Stimulated activated CD4-positive, alpha-beta T cell treated with anti-CD3 and anti-CD28 coated beads, Interleukin-12 subunit alpha, Interleukin-12 subunit beta, amount 100 ng/mL, for 24 hours (primary cell): Measurements from ENCODE around the gene ADAMTS12.
A peak's percentile ranks its signal among the peaks of the same experiment; 100 is the strongest.
"Not testable (repeated sequence)": the region's sequence is repeated elsewhere in the genome, so short reads cannot be mapped to it uniquely, and the experiment has no call there.

ENCODE experiments used
- DNase-seq, 2 experiments: peaks; one replicate each; pipeline ENCODE4 v3.0.0-alpha.2; 2020; ENCODE audit warnings: low read depth in 2 of 2

Gene ADAMTS12

GRCh38 chr5:33592245-33592644, 299.5 kb downstream of the ADAMTS12 start:
- no peak for DNase-seq

DNA sequence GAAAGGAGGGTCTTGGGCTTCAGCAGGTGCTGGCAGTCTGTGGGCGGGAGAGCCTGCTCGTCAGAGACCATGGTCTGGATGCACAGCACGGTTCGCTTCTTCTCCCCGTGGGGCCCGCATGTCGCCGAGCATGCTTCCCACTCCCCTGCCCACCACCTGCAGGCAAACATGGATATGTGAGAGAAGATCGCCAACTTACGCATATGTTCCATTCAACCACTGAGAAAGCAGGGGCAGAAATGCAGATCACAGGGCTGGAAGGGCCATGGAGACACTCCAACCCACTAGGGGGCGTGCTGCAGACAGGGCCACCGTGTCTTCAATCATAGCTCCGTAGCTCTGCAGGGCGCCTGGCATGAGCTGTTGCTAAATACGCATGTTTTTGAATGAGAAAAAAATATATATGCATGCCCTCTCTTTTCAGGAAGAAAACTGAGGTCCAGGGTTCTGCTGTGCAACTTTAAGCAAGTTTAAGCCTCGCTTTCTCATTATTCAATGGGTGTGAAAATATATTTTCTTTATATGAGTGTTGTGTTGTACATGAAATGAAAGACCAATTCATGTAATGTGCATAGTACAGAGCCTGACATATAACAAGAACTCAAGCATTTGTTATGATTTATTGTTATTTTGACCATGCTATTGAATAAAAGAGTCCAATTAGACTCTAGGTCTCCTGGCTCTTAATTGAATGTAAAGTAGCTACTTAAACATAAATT, 303.0 kb downstream of the ADAMTS12 start:
- peak; percentile 8 to 27 for DNase-seq

DNA sequence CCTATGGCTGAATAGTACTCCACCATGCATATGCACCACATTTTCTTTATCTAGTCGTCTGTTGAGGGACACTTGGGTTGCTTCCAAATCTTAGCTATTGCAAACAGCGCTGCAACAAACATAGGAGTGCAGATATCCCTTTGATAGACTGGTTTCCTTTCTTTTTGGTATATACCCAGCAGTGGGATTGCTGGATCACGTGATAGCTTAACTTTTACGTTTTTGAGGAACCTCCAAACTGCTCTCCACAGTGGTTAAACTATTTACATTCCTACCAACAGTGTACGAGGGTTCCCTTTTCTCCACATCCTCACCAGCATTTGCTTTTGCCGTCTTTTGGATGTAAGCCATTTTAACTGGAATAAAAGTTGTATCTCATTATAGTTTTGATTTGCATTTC, 308.5 kb downstream of the ADAMTS12 start:
- no peak for DNase-seq

- no peak for DNase-seq
These were observed 309.4 kb downstream of the ADAMTS12 start for GRCh38 chr5:33582417-33582816.

GRCh38 chr5:33579789-33580188, 312.0 kb downstream of the ADAMTS12 start:
- DNase-seq = no peak

DNA sequence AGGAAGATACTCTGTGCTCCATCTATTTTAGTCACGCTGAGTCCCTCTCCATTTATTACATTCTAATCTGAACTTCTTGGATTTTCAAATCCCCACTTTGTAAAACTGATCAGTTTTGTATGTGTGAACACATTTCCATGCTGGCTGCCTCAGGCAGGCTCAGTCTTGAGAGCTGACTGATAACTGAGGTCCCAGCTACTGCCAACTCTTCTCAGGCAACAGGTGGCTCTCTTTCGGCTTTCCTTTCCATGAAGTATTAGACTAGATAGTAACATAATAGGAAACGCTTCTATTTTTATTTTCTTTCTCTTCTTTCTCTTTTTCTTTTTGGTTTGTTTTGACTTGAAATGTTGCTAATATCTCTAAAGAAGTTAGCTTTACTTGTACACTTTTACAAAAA, 312.6 kb downstream of the ADAMTS12 start:
- no peak for DNase-seq

DNA sequence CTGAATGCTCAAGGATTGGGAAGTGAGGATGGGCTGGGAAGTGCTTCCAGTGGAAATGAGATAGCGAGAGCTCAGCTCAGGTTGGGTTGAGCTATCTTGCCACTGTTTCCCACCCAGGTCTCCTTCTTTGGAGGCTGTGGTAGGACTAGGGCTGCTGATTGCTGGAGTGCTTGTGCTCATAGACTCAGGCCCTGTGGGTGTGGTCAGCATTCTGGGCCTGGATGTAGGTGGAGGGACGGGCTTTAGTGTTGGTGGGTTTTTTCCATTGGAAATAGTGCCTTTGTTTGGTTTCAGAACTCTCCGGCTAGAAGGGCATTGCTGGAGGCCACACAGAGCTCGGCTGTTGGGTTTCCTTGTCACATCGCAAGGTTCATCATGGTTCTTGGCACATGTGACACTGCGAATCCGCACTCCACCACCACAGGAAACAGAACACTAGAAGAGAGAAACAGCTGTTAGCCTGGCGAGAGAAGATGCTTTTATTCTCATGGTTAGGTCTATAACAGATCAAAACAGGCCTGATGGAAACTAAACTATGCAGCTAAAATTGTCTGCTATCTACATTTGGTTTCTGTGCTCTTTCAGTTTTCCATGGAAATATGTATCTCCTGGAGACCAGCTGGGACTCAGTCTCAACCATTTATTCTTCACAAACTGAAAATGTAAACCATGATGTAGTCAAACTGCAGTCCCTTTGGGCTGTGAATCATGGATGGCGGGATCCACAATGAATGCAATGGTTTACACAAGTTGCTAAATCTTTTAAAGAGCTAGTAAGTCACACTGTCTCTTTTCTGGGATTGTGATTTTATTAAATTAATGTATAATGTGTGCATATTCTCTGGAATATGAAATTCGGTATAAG, 314.8 kb downstream of the ADAMTS12 start:
- no peak for DNase-seq

DNA sequence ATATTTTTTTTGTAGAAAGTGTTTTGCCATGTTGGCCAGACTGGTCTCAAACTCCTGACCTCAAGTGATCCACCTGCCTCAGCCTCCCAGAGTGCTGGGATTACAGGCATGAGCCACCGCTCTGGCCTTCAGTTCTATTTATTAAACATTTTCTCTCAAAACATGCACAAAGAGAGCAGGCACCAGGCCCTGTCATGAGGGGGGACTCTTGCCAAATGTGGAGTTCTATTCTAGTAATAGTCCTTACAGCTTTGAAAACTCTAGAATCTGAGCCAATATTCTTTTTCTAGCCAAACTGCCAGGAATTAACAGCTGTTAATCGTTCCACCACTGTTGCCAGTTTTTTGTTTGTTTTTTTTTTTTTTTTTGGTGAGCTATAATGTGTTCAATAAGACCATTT, 326.5 kb downstream of the ADAMTS12 start:
- no peak for DNase-seq

DNA sequence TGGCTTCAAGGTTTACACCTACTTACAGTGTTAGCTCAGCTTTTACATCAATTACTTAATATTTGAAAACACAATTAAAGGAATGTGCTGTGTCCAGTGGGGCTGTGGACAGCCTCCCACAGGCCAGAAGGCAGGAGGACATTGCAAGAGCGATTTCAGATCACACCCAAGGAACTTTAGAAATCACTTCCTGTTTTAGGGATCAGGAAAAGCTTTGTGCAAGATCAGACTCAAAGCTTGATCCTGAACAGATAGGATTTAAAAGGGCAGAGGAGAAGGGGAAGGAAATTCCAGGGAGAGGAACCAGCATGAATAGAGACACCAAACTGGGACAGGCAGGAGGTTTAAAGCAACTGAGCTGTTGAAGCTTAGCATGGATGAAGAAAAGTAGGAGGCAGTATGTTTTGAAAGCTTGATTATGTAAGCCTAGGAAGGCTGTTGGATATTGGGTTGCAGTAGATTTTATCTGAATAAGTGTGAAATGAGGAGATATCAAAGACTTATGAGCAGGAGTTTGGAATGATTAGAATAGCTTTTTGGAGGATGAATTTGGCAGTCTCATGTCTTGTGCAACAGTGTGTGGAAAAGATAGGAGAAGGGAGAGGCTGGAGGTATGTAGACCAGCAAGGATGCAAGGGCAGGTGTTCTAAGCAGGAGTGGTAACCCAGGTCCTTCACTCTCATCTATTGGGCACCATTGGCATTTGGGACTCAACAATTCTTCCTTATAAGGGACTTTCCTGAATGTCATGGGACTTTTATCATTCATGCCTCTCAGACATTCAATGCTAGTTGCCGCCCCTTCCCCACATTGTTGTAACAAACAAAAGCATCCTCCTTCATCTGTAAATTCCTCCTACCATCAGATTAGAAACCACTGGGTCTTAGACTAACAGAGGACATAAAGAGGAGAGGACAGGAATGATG, 327.5 kb downstream of the ADAMTS12 start:
- DNase-seq = no peak

DNA sequence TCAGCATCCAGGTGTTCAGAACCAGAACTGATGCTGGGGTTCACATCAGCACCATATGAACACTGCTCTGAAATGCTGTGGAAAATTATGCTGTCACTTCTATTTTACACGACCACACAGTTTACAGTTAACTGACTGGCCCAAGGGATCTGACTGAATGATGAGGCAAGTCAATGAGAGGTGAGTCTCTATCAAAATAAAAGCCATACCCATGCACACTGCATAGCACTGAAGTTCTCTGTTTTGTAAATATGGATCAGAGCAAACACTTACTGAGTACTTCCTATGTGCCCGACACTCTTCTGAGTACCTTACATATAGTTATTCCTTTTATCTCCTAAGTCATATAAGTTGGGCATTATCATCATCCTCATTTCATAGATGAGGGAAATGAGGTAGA, 328.3 kb downstream of the ADAMTS12 start:
- no peak for DNase-seq

- DNase-seq = no peak
These were observed 333.3 kb downstream of the ADAMTS12 start for GRCh38 chr5:33558489-33558888.

DNA sequence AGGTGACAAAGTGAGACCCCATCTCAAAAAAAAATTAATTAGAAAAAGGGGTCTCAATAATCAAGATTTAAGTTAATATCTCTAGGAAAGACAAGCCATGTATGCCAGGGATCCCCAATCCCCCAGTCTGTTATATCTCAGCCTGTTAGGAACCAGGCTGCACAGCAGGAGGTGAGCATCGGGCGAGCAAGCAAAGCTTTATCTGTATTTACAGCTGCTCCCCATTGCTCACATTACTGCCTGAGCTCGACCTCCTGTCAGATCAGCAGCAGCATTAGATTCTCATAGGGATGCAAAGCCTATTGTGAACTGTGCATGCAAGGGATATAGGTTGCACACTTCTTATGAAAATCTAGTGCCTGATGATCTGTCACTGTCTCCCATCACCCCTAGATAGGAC, 334.2 kb downstream of the ADAMTS12 start:
- no peak for DNase-seq

DNA sequence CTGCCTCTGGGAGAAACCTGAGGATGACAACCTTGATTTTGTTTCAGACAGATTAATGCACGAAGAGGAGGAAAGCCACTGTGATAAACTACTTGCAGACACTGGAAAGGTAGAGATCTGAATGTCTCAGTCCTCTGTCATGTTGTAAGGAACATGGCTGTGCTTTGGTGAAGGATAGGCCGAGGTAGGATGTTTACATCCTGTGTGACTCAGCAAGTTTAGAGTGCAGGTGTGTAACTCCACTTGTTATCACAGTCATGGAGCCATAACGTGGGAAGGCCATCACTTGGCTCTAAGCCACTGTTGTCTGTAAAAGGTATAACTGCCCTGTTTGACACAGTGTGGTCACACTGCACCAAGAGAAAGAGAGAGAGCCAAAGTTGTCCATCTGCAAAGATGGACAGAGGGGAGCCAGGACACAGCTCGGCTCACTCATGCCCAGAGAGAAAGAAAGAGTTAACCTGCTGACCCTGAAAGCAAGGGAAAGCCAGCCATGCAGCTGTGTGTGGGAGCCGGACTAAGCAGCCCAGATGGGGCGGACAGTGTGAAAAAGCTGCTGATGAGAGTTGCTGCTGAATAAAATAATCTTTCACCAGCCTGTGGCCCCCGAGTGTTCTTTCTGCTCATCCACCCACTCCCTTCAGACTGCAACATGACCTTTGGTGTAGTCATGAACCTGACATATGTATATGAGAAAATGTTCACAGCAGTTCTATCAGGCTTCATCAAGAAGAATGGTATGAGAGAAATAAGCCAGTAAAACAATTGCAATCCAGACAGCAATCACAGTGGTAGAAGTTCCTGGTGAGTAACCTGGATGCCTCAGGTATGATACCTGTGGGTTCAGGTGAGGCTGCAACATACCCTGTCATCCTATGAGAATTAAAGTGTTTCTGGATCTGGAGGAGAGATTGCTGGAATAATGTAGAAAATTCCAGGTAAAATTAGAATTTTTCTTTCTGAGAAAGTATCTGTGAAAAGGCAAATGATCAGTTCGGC, 335.2 kb downstream of the ADAMTS12 start:
- no peak for DNase-seq

GRCh38 chr5:33549982-33550567, 341.7 kb downstream of the ADAMTS12 start:
- DNase-seq = no peak

- not testable (repeated sequence) for DNase-seq
These were observed 352.0 kb downstream of the ADAMTS12 start for GRCh38 chr5:33539790-33540189.

DNA sequence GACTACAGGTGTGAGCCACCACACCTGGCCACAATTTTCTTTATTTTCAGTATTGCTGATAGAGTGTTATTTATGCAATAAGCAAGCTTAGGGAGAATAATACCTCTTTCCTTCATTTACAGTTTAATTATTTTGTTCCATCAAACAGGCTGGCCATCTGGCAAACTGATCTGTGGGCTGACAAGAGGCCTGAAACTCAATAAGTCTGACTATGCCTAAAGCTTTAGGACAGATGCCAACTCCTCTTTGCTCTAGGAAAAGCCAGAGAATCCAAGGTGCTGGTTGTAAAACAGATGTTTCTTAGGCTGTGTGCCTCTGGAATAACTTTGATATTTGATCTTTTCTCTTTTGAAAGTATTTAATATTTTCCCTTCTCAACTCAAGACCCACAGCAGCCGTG, 352.6 kb downstream of the ADAMTS12 start:
- no peak for DNase-seq

- DNase-seq = no peak
These were observed 353.6 kb downstream of the ADAMTS12 start for GRCh38 chr5:33538201-33538600.

DNA sequence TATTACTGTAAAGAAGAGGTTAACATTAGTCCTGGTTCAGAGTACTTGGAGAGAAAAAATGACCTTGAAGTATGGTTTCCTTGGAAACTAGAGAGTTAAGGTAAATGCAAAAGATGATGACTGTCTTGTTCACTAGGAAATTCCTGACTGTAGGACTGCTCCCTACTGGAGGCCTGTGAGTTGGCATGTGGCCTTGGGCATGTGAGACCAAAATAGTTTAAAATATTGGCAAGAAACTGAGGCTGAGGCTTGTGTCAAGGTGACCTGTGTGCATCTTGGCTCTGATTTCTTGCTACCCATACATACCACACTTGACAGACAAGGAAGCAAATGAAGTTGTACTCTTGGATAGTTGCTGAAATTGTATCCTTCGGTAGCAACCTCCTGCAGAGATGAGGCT, 354.6 kb downstream of the ADAMTS12 start:
- no peak for DNase-seq

DNA sequence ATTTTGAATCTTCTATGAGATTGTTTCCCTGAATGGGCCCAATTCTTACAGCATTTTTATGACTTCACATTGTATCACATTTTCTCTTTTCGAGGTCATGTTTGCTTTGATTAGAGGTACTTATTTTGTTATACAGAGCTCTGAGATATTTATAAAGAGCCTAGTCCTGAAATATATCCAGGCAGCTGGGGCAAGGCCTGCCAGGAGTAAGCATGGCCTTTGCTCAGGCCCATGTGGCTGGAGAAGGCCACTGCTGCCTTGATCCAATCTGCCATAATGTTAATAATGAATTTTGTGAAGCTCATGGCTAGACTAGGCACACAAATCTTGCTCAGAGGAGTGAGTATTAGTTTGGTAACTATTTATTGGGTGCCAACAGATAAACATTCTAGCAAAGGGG, 355.0 kb downstream of the ADAMTS12 start:
- no peak for DNase-seq

DNA sequence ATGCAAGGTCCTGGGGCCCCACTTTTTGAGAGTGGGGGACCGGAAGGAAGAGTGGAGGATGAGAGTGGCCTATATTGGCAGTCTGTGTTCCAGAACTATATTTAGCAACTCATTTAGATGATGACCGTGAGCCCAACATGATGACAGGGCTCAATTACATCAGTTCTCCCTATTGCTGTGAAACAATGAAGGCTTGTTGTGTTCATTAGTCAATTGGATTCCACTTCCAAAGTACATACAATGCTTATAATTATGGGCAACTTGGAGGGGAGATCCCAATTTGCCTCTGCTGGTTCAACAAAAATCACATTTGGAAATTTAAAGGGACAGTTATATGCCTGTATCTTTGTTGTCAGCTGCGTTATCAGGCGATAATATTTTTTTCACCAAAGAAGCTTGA, 360.0 kb downstream of the ADAMTS12 start:
- DNase-seq = no peak

- DNase-seq = no peak
These were observed 360.8 kb downstream of the ADAMTS12 start for GRCh38 chr5:33531037-33531298.
